GM03348 (cell line): ENCODE results near the gene CRBN.

Source experiments
- DNase-seq: peaks from one replicate; pipeline ENCODE4 v3.0.0; 2012; ENCODE audit warnings: low spot score

Gene CRBN

DNA sequence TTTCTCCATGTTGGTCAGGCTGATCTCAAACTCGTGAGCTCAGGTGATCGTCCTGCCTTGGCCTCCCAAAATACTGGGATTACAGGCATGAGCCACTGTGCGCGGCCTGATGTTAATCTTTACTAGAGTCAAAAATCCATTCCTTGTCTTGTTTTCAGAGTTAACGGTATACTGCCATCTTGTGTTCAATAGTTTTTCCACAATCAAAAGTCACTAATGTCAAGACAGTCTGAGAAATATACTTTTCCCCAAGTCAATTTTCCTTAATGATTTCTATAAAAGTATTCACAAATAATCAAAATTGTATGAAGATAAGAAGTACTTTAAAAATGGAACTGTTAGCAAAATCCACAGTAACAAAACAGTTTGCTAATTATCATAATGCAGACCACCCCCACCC, 8.5 kb downstream of the CRBN start:
- peak; percentile 24 for DNase-seq

DNA sequence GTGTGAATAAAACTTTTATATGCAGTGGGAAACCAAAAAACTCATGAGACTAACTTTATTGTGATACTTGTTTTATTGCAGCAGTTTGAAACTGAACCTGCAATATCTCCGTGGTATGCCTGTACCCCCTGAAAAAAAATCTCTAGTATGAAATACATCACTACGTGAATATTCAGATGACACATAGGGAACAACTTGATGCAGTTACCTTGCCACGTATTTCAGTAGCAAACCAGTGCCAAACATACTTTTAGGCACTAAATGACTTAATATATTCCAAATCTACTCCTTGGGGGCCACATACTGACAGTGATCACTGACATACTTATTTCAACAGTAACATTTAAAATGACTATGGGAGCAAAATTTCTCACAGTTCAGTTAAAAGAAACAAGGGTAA, 13.8 kb downstream of the CRBN start:
- no peak for DNase-seq

DNA sequence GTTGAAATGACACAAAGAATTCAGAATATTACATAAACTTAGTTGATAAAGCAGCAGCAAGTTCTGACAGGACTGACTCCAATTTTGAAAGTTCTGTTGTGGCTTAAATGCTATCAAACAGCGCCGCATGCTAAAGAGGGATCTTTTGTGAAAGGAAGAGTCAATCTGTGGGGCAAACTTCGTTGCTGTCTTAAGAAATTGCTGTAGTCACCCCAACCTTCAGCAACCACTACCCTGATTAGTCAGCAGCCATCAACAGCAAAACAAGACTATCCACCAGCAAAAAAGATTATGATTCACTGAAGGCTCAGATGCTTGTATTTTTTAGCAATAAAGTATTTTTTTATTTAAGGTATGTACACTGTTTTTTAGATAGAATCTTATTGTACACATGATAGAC, 14.2 kb downstream of the CRBN start:
- DNase-seq, result no peak

DNA sequence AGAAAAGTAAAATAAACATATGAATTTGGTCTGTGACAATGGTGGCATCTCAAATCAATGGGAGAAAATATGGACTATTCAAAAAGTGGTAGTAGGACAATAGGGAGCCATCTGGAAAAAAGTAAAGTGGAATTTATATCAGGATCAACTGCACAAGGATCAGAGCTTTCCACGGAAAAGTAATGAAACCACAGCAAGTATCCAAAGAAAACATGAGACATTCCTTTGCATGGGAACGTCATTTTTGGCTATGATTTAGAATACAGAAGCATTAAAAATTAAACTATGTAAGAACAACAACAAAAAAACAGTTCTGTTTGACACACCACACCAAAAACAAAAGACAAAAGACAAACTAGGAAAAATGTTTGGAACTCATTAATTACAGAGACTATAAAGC, 18.7 kb downstream of the CRBN start:
- no peak for DNase-seq

DNA sequence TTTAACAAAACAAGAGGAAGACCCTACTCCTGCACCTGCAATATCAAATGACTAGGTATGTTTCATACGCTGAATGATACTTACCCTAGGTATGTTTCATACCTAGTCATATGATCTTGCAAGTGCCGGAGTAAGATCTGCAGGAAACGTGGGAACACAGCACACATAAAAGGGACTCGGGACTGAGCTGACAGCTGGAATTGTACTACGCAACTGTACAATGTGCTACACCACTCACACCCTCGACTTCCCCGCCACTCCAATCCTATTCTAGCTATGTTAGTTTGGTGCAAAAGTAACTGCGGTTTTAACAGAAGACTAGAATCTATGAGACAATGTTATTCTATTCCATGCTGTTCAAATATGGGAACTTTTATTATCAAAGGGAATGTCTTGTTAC, 22.0 kb downstream of the CRBN start:
- no peak for DNase-seq

DNA sequence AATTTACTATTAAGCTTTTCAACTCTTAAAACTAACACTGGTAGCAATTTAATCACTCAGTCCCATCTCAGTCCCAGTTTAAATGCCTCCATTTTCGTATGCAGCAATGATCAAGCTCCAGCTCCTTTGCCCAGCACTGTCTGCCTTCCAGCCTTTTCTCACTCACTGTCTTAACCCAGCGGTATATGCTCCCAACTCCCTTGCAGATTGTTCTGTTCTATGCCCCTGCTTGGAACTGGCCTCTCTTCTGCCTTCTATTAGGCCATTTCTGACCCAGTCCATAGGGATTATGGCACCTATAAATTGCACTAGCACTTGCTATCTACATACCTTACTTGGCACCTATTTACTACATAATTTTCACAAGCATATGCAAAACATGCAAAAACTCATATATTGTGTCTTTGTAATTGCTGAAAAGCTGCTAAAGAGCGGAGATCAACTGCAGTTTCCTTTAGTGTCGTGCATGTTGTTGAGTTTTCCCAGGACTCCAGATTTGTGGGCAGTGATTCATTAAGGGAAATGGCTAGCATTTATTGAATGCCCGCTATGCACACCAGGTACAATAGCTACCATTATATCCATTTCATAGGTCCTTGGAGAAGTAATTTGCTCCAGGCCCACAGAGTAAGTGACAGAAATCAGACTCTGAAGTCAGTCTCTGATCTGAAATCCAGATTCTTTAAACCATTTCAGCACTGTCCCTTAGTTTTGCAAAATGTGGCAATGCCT, 24.4 kb downstream of the CRBN start:
- no peak for DNase-seq

DNA sequence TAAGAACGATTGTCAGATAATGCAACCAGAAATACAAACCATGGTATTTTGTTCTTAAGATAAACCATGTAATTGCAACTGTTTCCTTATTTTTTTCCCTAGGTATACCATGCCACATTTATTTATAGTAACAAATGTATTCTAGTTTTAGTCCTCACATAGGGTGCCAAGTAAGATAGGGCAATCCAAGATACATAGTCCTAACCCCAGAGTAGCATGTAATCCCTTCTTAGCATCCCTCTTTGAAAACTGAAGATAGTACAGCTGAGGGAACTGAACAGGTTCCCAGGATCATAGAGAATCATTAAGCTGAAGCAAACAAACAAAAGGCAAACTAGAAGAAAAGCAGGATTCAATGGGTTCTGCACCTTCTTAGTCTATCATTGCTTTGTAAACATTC, 28.0 kb downstream of the CRBN start:
- no peak for DNase-seq

DNA sequence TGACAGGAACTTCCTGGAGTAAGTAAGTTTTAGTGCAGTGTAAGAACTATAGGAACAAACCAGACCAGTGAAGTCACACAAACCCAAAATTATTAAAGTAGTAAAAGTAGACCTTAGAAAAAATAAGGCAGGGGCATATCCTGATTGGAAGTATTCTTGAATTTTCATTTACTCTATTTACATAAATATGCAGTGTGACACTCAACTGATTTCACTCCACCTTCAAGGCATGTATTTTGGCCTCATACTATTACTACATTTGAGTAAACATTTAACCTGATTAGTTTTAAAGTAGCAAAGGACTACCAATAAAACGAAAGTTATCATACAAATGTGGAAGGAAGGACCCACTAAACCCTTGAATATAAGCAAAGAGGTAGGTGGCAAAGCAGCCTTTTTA, 29.9 kb downstream of the CRBN start:
- DNase-seq, result no peak

DNA sequence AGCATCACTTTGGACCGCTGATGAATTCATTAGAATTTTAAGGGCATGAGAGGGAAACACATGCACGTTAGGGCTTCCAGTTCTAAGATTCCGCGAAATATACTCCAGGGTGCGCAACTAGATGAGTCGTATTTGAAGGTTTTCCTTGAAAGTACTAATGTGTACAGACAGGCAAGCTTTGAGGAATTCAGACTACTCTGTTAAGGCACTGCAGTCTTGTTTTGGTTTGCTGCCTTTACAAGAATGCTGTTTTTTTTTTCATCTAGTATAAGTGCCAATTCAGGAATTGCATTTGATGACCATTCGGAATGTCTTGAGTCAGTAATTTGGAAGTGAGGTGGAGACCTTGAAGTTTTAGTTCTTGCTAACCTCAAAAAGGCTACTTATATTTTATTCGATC, 33.7 kb downstream of the CRBN start:
- DNase-seq, result no peak

DNA sequence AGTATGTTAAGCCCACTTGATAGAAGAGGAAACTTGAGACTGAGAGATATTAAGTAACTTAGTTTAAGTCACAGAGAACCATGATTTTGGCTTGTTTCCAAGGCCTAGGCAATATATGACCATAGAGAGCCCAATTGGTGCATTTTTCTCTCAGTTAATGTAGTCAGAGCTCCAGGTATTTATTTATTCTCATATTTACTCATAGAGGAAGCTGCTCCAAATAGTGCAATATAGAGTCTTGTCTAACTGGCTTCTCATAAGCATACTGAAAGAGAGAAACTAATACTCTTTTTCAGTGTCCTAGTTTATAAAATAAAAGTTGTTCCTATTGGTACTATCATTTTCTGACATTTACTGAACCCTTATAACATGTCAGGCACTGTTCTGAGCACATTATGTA, 37.6 kb downstream of the CRBN start:
- no peak for DNase-seq

DNA sequence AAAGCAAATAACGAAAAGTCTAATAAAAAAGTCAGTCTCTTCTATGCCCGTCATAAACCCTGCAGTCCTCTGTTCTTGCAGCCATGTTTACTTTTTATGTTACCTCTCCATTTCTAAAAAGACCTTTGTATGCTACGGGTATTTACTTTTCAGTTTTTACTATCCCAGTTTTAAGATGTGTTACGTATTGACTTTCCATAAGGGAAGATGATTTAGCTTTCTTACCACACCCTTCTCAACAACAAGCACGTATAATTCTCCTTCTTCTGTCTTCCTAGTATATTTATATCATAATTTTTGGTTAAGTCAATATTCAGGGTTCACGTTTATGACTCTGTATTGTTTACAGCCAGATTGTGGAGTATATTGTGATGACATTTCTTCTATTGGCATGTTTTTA, 42.0 kb downstream of the CRBN start:
- no peak for DNase-seq

DNA sequence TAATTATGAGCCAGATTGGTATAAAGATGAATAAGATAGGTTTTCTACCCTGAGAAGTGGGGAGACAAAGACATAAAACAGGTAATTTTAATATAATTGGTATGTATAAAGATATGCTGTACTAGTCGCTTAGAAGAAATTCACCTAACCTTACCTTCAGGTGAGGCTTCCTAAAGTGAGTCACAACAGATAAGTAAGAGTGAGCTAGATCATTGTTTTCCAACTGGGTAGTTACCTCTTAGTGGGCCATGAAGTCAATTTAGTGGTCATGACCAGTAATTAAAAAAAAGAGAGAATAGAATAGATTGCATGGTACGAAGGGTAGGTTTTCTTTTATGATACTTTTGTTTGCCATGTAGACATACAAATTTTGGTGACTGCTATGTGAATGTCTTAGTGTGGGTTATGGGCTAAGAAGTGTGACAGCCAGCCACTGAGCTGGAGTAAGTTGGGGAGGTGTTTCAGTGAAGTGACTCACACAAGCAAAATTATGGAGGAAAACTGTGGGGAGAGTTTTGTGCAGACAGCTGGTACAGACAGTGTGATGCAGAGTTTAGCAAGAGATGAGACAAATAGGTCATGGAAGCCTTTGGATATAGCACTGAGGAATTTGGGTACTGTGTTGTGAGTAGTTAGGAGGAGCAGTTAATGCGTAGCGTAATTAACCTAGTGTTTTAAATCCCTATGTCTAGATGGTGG, 44.6 kb downstream of the CRBN start:
- DNase-seq, result peak; percentile 12

DNA sequence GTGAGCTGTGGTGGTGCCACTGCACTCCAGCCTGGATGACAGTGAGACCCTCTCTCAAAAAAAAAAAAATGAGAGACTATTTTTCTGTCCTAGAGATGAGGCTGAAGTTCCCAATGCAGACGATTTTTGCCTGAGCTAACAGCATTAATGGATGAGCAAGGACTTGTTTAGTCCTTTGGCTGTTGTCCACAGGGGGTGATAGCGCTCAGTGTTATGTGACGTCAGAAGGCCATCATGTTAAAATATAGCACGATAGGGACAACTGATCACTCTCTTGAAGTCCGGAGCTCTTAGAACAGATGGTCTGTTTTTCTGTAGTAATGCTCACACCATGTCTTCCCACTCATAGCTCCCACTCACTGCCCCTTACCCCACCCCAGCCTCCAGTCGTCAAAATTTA, 46.0 kb downstream of the CRBN start:
- DNase-seq, result no peak

DNA sequence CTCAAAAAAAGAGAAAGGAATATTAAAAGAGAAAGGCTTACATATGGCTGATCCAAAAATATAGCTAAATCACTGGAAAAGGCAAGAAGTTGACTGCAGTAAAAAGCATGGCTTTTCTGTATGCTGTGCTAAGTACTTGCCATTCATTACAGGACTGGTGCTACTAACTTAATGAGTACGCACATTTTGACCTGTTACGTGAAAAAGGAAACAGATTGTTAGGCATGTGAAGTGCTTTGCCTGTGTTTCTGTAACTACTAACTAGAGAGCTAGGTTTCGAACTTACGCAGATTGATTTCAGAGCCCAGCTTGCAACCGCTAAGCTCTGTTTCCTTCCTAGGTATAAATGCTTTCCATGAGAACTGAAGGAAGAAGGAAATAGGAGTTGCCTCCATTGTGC, 49.9 kb downstream of the CRBN start:
- DNase-seq, result no peak

DNA sequence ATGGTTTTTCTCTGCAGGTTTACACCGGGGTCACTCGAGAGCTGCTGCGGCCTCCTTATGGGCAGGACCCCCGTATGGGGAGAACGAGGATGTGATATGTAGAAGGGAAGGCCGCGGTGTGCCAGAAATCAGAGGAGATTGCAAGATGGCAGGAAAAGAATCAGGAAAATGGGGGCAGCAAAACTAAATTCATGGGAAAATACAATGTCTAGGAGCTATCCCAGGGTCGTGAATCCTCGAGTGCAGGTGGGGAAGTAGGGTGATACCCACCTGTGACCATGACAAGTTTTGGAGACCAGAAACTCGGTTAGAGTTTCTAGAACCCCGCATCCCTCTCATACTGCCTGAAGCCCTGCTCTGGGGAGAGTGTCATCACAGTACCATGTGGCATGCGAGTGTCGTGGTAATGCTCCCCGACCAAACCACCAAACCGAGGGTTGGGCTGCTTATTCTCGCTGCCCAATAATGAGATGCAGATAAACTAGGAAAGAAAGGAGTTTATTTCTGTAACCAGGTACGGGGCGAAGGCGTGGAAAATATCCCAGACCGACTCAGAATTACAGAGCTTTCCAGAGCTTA, 52.0 kb downstream of the CRBN start:
- DNase-seq, result peak; percentile 25

DNA sequence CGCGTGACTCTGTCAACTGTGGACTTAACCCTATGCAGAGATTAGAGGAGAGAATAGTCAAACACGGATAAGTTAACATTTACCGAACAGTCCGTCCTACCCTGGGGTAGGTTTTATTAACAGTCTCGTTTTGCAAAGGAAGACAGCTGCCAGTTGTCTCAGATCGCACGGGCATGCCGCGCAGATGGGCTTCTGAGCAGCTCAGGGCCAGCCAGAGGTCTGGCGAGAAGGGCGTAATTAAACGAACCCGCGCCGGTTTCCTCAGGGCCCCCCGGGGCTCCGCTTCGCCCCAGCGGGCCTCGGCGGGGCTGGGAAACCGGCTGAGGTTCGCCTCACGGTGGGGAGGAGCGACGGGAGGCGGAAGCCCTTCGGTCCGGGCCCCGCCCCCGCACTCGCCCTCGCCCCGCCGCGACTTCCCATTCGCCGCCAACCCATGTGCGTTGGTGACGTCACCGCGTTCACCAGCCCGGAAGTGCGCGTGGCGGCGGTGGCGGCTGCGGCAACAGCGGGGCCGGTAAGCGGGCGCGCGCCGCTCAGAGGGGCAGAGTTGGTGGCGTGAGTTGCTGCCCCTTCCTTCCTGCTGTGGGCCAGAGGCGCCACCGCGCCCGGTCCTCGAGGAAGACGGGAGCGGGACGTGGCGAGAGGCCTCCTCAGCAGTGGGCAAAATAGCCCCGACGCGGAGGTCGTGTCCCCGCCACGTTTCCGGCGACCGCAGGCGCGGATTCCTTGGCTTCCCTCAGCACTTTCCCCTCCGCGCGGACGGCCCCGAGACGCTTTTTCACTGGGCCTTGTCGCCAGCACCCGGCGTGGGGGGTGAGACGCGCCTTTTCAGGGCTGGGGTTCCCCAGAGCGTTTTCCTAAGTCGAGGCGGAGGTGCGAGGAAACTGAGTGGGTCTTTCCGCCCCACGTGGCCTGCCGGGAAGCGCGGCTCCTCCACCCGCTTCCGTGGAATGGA, 52.7 kb downstream of the CRBN start, which contains the start of gene TRNT1:
TRNT1 (plus strand) TSS at position 464 of the 955 bp plus-strand sequence. CDS start 2,101 bp downstream, outside the sequence.
- DNase-seq, result peak; percentile 99

DNA sequence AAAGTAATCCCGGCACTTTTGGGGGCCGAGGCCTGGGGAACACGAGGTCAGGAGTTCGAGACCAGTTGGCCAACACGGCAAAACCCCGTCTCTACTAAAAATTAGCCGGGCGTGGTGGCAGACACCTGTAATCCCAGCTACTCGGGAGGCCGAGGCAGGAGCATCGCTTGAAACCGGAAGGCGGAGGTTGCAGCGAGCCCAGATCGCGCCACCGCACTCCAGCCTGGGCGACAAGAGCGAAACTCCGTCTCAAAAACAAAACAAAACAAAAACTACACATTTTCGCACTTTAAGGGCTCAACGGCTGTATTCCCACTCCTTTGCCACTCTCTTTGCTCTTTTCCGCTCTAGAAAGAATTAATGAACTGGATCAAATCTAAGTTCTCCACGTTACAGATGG, 53.5 kb downstream of the CRBN start:
- no peak for DNase-seq

DNA sequence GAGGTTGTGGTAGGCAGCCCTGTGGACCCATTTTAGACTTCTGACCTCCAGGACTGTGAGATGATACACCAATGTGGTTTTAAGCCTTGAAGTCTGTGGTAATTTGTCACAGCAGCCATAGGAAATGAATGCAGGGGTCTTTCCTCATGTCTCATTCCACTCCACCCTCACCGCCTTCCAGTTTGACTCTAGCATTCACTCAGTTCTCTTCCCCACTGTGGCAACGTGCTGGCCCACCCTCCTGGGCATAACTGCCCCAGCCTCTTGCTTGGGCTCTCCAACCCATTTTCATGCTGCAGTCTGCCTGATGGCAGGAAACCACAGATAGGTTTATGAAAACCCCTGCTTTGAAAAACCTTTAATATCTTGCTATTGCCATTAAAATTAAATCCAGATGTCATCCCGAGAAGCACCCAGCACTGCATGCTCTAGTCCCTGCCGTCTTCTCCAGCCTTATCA, 60.1 kb downstream of the CRBN start:
- DNase-seq, result peak; percentile 11

DNA sequence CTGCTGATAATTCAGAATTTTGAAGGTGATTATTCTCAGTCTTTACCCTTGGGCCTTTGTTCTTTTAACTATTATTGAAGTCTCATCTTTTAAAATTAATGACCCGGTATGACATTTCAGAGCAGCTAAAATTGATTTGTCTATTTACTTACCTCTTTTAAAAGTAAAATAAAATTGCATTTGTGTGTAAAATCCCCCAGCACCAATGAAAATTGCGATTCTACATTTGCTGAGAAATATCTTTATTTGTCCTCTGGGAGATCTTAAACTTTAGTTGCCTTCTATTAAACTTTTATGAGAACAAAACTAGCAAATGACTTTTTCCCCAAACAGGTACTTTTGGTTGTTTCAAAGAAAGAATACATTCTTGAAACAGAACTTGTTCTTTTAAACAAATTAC, 61.8 kb downstream of the CRBN start:
- no peak for DNase-seq

DNA sequence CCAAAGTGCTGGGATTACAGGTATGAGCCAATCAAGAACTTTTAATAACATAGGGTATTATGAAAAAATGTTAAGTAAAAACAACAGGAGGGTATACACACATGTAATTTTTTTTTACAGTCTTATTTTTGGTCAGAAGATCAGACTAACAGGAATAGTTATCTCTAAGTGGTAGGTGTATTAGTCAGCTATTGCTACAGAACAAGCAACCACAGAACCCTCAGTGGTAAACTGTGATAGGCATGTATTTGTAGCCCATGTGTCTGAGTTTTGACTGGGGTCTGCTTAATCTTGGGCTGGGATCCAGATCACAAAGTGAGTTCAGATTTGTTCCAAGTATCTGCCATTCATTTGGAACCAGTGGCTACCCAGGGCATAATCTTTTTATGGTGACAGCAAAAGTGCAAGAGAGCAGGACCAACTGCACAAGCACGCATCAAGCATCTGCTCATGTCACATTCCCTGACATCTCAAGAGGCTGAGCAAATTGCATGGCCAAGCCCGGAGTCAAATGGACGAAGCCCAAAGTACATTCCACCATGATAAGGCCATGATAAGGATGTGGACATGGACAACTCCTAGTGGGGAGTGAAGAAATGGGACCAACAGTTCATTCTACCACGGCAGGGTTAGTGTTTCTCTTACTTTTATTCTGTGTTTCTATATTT, 66.3 kb downstream of the CRBN start:
- no peak for DNase-seq

DNA sequence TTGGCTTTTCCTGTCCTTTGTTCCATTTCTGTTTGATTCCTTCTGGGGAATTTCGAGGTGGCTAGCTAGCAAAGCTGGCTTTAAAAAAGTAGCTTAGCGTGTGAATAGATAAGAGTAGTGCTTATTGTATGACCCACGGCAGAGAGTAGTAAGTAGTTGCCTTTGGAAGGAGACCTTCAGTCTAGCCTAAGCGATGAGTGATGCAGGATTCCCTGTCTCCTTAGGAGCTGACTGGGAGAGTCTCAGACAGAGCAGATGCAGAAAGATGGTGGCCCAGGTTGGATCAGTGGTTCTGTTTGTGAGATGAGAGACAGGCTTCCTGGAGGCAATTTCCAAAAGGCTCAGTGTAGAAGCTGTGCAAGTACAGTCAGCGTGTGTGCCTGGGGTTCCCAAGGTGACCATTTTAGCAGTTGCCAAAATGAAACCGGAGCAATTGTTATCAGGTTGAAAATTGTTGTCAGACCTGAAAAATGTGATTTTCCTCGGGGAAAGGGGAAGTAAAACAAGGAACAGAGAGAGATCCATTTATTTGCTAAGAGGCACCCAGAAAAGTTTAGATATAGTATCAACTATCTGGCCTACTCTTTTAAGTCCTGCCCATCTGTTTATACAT, 68.6 kb downstream of the CRBN start:
- DNase-seq, result no peak
